Hypothalamus (tissue), 51 donors: ENCODE results near the gene AHNAK2.

Source experiments
- DNase-seq, 51 donors: peaks; one replicate each; lab custom pipeline; 2025; lab: John Stamatoyannopoulos, UW

The AHNAK2 gene

GRCh38 chr14:104889375-104889757 lies 88.8 kb downstream of the AHNAK2 start:
- no peak for DNase-seq

- no peak for DNase-seq
These were observed 89.4 kb downstream of the AHNAK2 start for GRCh38 chr14:104888489-104889374.

GRCh38 chr14:104887623-104888488 lies 90.3 kb downstream of the AHNAK2 start:
- DNase-seq: no peak
